Activated CD4-positive, CD25-positive, alpha-beta regulatory T cell (primary cell): Measurements from ENCODE around the gene ROPN1L.

ENCODE experiments used
- DNase-seq, 4 experiments: peaks; one replicate each; lab custom pipeline; 2025; lab: John Stamatoyannopoulos, UW

The ROPN1L gene

DNA sequence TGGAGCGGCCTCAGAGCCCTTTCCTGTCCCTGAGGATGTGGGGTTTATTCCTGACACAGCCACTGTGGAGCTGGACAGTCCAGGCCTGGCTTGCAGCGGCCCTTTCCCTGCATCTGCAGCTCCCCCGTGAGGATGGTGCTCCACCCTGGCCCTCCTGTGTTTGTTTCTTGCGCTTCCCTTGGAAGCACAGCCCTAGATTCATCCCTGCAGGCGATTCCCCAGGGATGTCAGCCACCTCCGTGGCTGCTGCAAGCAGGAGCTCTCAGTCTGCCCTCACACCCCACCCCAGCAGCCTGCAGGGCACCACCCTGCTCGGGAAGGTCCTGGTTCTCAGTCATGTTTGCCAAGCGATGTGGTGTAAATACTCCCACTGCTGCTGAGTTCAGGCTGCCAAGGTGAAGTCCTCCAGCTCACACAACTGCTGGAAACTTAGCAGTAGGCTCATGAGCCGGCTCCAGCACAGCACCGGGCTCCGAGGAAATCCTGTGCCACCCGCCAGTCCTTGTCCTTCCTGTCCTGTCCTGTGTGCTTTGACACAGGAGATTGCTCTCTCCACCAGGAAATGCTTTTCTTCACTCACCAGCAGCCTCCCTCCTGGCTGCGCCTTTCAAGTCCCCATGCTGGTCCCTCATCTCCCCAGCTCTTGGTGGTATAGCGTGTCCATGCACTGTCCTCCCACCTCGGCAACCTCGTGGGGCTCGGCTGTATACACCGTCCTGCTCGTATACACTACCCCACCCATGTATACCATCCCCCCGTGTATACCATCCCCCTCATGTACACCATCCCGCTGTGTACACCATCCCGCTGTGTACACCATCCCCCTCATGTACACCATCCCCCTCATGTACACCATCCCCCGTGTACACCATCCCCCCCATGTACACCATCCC is 16.2 kb downstream of the ROPN1L start:
- DNase-seq, result no peak

DNA sequence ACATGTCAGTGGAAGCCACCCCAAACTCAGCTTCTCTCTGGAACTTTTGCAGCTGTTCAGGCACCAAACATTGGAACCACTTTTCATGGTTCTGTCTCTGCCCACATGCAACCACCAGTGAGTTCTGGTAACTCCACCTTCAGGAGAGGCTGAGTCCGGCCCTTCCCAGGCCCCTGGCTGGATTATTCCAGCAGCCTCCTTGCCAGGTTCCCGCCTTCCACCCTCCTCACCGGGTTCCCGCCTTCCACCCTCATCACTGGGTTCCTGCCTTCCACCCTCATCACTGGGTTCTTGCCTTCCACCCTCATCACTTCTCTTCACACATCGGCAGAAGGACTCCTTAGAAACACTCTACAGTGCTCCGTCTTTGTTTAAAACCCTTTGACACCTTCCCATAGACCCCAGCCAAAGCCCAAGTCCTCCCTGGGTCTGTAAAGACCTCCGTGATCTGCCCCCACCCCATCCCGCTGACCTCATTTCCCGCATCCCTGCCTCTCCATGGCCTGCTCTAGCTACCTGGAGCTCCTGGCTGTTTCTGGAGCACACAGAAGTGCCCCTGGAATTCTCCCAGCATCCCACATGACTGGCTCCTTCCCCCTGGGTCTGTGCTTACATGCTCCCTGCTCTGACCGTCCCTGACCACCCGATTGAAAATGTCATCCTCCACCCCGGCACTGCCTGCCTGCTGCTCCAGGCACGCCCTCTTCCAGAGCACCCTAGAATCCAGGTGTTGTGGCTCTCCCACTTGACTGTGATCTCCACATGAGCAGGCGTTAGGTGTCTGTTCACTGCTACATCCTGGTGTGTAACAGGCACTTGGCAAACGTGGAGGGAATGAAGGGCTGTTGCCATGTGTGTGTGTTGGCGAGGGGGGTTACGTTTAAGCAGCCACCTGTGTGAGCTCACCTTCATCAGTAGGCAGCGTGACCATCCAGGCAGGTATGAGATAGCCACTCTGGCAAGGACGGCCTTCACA is 17.7 kb downstream of the ROPN1L start:
- DNase-seq, result no peak

DNA sequence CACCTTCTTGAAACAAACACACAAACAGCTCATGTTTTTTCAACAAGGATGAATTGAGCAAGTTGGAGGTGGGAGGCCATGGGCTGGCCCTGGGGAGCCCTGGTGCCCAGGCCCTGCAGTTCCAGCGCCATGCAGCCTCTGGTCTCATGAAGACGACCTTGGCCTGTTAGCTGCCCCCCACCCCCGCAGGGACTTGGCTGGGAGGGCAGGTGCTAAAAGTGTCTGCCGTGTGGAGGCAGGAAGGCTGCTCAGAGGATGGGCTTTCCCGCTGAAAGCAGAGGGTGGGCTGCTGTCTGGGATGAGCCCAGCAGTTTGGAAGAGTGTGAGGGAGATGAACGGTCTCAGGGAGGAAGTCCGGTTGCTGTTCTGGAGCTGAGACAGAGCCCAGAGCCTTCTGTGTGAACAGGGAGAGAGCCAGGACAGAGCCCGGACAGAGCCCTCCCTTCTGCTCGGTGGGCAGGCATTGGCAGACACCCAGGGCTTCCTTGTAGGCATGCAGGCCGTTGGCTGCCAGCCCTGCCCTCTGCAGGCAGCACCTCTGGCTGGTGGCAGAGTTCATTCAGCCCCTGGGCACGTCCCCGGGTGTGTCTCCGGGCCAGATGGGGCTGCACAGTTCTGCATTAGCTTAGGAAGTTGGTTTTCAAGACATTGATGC is 18.7 kb downstream of the ROPN1L start:
- DNase-seq, result no peak

- DNase-seq, result no peak
Observed at GRCh38 chr5:10461041-10461440, 19.4 kb downstream of the ROPN1L start.

DNA sequence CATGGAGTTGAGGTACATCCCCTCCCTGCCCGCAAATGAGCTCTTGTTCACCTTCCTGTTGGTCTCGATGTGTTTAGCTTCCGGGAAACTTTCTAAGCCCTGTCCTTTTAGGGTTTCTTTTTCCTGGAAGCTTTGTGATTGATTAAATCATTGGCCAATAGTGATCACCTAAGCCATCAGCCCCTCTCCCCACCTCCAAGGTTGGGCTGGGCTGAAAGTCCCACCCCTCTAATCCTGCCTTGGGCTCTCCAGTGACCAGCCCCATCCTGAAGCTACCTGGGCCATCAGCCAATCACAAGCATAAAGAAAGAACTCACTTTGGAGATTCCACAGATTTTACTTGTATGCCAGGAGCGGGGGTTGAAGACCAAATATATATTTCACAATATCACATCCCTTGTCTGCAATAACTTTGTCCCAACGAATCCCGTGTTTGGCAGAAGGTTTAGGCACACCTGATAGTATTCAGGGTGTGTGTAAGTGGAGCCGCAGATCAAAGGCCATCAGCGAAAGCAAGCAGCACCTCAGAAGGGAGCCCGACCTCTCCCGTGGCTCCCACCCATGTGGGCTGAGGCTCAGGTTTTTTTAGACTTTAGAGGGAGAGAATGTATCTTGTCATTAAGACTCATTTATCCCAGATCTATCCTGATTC is 20.4 kb downstream of the ROPN1L start:
- no peak for DNase-seq

DNA sequence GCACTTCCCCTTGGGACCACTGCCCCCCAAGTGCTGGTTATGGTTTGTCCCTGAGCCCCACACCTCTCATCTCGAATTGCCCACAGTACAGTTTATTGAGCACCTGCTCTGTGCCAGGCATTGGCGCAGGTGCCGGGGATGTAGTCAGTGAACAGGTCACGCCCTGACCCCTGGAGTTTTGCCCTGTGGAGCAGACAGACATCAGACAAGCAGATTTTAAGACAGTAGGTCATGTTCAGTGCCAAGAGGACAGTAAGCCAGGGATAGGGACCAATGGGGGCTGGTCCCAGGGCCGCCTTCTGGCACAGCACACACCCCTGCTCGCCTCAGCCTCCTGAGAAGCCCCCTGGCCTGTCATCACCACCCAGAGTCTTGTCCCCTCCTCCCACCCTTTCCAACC is 21.9 kb downstream of the ROPN1L start:
- no peak for DNase-seq

DNA sequence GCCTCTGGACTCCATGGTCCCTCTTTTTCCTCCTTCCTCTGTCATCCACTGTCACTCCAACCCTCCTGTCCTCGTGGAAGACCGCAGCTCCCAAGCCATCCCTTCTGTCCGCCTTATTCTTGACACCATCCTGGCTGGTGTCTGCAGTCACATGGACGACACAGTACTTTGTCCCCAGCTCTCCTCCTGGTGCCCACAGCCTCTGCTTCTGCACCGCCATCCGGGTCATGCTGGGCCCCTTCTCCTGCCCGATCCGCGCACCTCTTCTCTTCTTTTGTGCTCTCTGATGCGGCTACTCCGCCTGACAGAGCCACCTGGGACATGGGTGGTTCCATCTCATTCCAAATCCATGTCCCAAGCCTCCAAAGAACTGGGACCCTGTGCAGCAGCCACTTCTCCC is 22.5 kb downstream of the ROPN1L start:
- no peak for DNase-seq

DNA sequence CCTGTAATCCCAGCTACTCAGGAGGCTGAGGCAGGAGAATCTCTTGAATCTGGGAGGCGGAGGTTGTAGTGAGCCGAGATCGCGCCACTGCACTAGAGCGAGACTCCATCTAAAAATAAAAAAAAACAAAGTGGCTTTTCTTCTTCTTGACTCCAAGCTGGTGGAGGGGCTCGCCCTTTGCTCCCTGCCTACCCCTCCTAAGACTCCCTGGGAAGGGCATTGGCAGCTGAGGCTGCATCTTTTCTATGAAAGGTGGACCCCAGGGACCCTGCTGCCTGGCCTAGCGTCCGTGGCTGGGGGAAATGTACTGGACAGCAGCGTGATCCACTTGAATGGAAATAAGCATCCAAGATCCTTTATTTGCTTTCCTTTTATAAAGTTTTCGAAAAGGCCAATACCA is 24.0 kb downstream of the ROPN1L start:
- DNase-seq, result no peak

DNA sequence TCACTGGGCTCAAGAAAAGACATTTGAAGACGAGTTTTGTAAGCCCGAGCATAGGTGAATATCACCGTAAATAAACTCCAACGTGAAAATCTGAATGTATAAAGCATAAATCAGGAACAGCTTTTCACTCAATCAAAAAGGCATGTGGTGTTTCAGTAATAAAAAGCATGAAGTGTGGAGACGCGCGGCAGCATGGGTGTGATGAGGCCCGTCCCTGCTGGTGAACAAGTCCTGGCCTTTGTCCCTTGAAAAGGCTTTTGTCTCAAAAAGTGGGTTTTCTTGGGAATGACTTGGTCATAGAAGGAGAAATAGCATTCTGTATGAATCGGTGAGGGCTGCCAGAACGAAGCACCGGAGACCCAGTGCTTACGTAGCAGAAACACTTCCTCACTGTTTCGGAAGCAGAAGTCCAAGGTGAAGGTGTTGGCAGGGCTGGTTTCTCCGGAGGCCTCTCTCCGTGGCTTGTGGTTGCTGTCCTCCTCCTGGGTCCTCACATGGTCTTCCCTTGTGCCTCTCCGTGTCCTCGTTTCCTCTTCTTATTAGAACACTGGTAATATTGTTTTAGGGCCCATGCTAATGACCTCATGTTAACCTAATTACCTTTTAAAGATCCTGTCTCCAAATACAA is 24.9 kb downstream of the ROPN1L start:
- no peak for DNase-seq

- DNase-seq, result no peak
Observed at GRCh38 chr5:10467281-10468198, 25.9 kb downstream of the ROPN1L start.

DNA sequence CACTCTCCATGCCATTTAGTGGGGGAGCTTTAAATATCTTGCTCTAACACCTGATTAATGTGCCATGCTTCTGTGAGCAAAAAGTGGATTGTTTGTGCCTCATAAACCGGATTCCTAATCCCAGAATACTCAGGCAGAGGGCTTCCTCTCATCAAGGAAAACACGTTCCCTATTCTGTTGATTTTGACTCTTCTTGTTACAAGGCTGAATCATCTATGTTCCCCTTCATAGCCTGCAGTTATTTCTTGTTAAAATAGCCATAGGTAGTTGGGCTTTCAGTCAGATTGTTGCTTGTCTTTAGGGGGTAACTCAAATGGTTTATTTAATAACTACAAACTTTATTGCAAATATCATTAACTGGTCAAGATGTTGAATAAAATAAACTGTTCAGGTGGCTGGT is 26.6 kb downstream of the ROPN1L start:
- DNase-seq, result no peak

- DNase-seq, result no peak
Observed at GRCh38 chr5:10469253-10470050, 27.8 kb downstream of the ROPN1L start.

GRCh38 chr5:10470669-10471068 is 29.0 kb downstream of the ROPN1L start:
- DNase-seq, result no peak

DNA sequence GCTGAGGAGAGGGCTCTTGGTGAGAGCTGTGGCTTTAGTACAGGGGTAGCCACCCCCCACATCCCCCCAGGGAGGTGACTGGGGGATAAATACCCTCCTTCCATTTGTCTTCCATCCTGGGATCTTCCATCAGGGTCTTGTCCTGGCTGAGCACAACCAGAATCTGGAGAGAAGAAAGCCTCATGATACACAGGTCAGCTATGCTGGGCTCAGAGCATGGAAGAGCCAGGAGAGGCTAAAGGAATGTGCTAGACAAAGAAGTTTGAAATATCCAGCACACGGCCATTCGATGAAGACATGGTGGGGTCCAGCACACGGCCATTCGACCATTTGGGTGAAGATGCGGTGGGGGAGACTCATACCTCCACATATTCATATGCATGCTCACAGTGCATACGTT is 30.0 kb downstream of the ROPN1L start:
- DNase-seq, result no peak

DNA sequence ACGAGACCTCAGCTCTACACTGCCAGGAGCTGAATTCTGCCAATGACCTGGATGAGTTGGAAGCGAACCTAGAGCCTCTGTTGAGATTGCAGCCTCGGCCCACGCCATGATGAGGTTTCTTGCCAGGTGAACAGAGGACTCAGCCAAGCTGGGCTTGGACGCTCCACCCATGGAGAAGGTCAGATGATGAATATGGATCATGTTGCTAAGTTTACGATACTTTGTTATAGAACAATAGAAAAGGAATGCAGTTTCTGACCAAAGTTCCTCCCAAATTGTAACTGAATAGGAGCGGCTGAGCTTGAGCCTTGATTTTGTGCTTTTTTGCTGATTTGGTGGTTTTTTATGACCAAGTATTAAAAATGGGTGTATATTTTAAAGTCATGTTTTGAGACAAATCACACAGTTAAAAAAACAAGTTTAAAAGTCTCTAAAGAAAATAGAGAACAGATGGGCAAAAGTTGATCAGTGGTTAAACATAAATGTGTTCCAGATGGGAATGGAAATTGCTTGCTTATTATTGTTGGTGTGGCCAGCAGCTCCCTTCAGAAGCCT is 32.9 kb downstream of the ROPN1L start:
- no peak for DNase-seq

GRCh38 chr5:10475931-10476676 is 34.4 kb downstream of the ROPN1L start:
- DNase-seq, result no peak

DNA sequence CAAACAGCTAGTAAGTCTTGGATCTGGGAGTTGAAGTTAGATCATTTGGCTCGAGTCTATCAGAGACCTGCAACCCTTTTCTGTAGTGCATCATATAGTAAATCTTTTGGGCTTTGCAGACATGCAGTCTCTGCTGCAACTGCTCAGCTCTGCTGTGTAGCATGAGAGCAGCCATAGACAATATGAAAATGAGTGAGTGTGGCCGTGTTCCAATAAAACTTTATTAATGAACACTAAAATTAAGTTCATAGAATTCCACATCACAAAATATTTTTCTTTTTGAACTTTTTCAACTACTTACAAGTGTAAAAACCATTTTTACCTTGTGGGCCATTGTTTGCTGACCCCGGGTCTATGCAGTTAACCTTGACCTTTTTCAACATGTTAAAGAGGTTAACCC is 35.2 kb downstream of the ROPN1L start:
- no peak for DNase-seq

- DNase-seq, result no peak
Observed at GRCh38 chr5:10477943-10478342, 36.3 kb downstream of the ROPN1L start.
